PFSK-1 (cell line): ENCODE results near the gene THSD8.

Source experiments
- POLR2AphosphoS5 ChIP-seq: IDR thresholded peaks from 2 replicates; pipeline ENCODE4 v1.6.1; 2012; ENCODE audit warnings: low read depth, mild to moderate bottlenecking, control low read depth, low read length, moderate library complexity
- REST ChIP-seq, 2 experiments: IDR thresholded peaks; 2 replicates each; pipeline versions ENCODE4 v1.6.1 to v1.8.0; 2011 to 2012; ENCODE audit warnings: low read depth in 2 of 2, low read length in 2 of 2, control low read depth in 1 of 2, inconsistent platforms in 1 of 2, mild to moderate bottlenecking in 1 of 2, moderate library complexity in 1 of 2; ENCODE audit not compliant: insufficient read depth in 1 of 2

- TF ChIP-seq REST (IDR thresholded peaks at IDR 0.05; ENCODE audit: insufficient read depth in 1 of 2, low read depth in 2 of 2, low read length in 2 of 2) (no peak), POLR2AphosphoS5 (no peak)
Observed at GRCh38 chr19:12789098-12789903, 12.6 kb upstream of the THSD8 start.
